Mammary epithelial cell (primary cell): ENCODE results near the gene DKK3.

Experiments used
- CTCF ChIP-seq, 2 donors: IDR thresholded peaks in 1 of 2; conservative IDR thresholded peaks in 1 of 2; 2 replicates each; pipeline ENCODE4 v1.5.1; 2011 to 2012; ENCODE audit warnings: inconsistent platforms in 2 of 2, low read length in 2 of 2, mild to moderate bottlenecking in 2 of 2, control low read depth in 1 of 2, low read depth in 1 of 2; ENCODE audit not compliant: insufficient read depth in 1 of 2; ENCODE audit errors: extremely low read depth in 1 of 2
- EZH2 ChIP-seq: IDR thresholded peaks from 2 replicates; pipeline ENCODE4 v1.6.1; 2012; ENCODE audit warnings: low read length, inconsistent platforms, borderline replicate concordance

- TF ChIP-seq CTCF (conservative IDR thresholded peaks at IDR 0.05 in 1 of 2, IDR thresholded peaks at IDR 0.05 in 1 of 2; ENCODE audit: extremely low read depth in 1 of 2, insufficient read depth in 1 of 2, low read depth in 1 of 2, low read length in 2 of 2) (no peak), EZH2 (no peak)
These were observed 12.1 kb upstream of the DKK3 start for GRCh38 chr11:12020546-12020945.
